Uterus (tissue), 2 donors: ENCODE measurements around the gene UROC1.

ENCODE experiments used
- CTCF ChIP-seq, 4 experiments: fragments of 200-600 bp in 2 of 4; fragments of 450-650 bp in 2 of 4; sonication (generic) in 2 of 4; IDR thresholded peaks; one replicate each; pipeline ENCODE4 v1.5.1; 2016 to 2019; ENCODE audit warnings: antibody characterized with exemption in 4 of 4, mild to moderate bottlenecking in 2 of 4, moderate library complexity in 1 of 4
- POLR2A ChIP-seq, 2 donors: fragments of 450-650 bp; IDR thresholded peaks; one replicate each; pipeline ENCODE4 v1.6.1; 2016; ENCODE audit warnings: antibody characterized with exemption in 2 of 2, mild to moderate bottlenecking in 1 of 2, moderate library complexity in 1 of 2

- TF ChIP-seq POLR2A (IDR thresholded peaks at IDR 0.05) (no peak), CTCF (IDR thresholded peaks at IDR 0.05) (no peak)
These were observed 83.3 kb downstream of the UROC1 start for GRCh38 chr3:126434264-126434590.
